SK-N-SH treated with all-trans-retinoic acid at 6 μM for 48 hours (cell line): ENCODE results near the gene ARHGAP24.

Source experiments
- BACH2 ChIP-seq: fragments of 250-450 bp; sonication (Bioruptor Pico); IDR thresholded peaks from 2 replicates; pipeline ENCODE4 v1.9.0; 2021; ENCODE audit warnings: mild to moderate bottlenecking, borderline replicate concordance
- RARB ChIP-seq: fragments of 250-450 bp; sonication (Bioruptor Pico); IDR thresholded peaks from 2 replicates; pipeline ENCODE4 v1.8.0; 2021; ENCODE audit warnings: mild to moderate bottlenecking, moderate library complexity
- SNAI2 ChIP-seq: fragments of 250-450 bp; sonication (Bioruptor Pico); IDR thresholded peaks from 2 replicates; pipeline ENCODE4 v1.5.0; 2020; ENCODE audit warnings: mild to moderate bottlenecking, moderate library complexity
- ZC3H10 ChIP-seq: fragments of 250-450 bp; sonication (Bioruptor Pico); IDR thresholded peaks from 2 replicates; pipeline ENCODE4 v1.5.1; 2021; ENCODE audit warnings: mild to moderate bottlenecking, moderate library complexity
- ZFP30 ChIP-seq: fragments of 450-650 bp; formaldehyde crosslinking; IDR thresholded peaks from 2 replicates; pipeline ENCODE4 v1.5.0; 2022; ENCODE audit warnings: mild to moderate bottlenecking, moderate library complexity
- ZNF565 ChIP-seq: fragments of 450-650 bp; formaldehyde crosslinking; conservative IDR thresholded peaks from 2 replicates; pipeline ENCODE4 v1.5.0; 2020; ENCODE audit warnings: low read depth, mild to moderate bottlenecking, moderate library complexity
- ZNF8 ChIP-seq: fragments of 450-650 bp; formaldehyde crosslinking; IDR thresholded peaks from 2 replicates; pipeline ENCODE4 v1.5.0; 2020; ENCODE audit warnings: mild to moderate bottlenecking, moderate library complexity

- TF ChIP-seq ZC3H10 (CRISPR knock-in tag) = no peak
- TF ChIP-seq ZFP30 = no peak
- TF ChIP-seq ZNF8 (CRISPR knock-in tag) = no peak
- no peak for TF ChIP-seq SNAI2 (CRISPR knock-in tag)
- TF ChIP-seq BACH2 (CRISPR knock-in tag) = no peak
- TF ChIP-seq RARB (CRISPR knock-in tag) = no peak
- no peak for TF ChIP-seq ZNF565
Observed at GRCh38 chr4:85953651-85954018, 478.7 kb downstream of the ARHGAP24 start.
